ENCODE measurements around the gene CA5A.

- TF ChIP-seq CTCF (IDR thresholded peaks at IDR 0.05) = no peak
- TF ChIP-seq POLR2A (IDR thresholded peaks at IDR 0.05) = no peak
These were observed 61.5 kb downstream of the CA5A start for GRCh38 chr16:87874639-87875427.

Data from heart left ventricle (tissue), 13 donors.